ENCODE results near the gene CCNB1.
"Not testable (repeated sequence)": the region's sequence is repeated elsewhere in the genome, so short reads cannot be mapped to it uniquely, and the experiment has no call there.

Gene CCNB1

DNA sequence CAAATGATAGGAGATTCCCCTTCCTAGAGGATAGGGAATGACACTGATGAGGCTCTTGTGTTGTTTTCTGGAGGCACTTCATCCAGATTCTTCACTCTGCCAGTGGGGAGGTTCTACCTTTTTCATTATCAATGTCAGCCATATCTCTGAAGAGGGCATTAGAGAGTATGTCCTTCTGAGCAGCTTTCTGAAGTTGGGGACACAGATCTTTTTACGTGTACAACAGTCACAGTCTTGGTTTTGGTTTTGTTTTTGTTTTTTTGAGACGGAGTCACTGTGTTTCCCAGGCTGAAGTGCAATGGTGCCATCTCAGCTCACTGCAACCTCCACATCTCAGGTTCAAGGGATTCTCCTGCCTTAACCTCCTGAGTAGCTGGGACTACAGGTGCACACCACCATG is 45.1 kb downstream of the CCNB1 start:
- DNase-seq, result no peak
- Histone ChIP-seq H3K27ac (no peak overlapping the region), H3K4me3 (ENCODE audit: low read depth, low read length) (no peak overlapping the region), H3K36me3 (peaks cover 26% of the 10 kb centered on the region), H3K27me3 (ENCODE audit: insufficient read depth, low read depth, severe bottlenecking) (no peaks in the 10 kb centered on the region), H3K9me3 (ENCODE audit: severe bottlenecking) (no peaks in the 10 kb centered on the region)
- TF ChIP-seq, protein P1, sequence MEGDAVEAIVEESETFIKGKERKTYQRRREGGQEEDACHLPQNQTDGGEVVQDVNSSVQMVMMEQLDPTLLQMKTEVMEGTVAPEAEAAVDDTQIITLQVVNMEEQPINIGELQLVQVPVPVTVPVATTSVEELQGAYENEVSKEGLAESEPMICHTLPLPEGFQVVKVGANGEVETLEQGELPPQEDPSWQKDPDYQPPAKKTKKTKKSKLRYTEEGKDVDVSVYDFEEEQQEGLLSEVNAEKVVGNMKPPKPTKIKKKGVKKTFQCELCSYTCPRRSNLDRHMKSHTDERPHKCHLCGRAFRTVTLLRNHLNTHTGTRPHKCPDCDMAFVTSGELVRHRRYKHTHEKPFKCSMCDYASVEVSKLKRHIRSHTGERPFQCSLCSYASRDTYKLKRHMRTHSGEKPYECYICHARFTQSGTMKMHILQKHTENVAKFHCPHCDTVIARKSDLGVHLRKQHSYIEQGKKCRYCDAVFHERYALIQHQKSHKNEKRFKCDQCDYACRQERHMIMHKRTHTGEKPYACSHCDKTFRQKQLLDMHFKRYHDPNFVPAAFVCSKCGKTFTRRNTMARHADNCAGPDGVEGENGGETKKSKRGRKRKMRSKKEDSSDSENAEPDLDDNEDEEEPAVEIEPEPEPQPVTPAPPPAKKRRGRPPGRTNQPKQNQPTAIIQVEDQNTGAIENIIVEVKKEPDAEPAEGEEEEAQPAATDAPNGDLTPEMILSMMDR (IDR thresholded peaks at IDR 0.05; ENCODE audit: low read depth, low read length), result no peak

DNA sequence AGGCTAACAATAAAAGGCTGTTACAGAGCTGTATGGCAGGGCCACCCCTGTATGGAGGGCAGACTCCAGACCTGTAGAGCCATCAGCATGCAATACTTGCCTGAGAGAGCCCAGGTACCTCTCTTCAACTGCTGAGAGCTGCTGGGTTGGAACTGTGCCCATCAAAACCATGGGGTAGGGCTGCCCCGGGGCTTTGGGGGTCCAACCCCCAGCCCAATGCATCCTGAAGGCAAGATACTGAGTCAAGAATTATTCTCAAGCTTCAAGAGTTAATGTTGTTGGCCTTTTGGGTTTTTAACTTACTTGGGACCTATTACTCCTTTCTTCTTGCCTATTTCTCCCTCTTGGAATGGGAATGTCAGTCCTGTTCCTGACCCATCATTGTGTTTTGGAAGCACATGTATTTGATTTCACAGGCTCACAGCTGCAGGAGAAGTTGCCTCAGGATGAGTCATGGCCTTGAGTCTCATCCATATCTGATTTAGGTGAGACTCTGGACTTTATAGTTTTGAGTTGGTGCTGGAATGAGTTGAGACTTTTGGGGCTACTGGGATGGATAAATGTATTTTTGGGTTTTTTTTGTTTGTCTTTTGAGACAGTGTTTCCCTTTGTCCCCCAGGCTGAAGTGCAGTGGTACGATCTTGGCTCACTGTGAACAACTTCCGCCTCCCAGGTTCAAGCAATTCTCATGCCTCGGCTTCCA is 46.7 kb downstream of the CCNB1 start:
- Histone ChIP-seq H3K9me3 (ENCODE audit: severe bottlenecking) (no peaks in the 10 kb centered on the region), H3K4me3 (ENCODE audit: low read depth, low read length) (no peak overlapping the region), H3K27me3 (ENCODE audit: insufficient read depth, low read depth, severe bottlenecking) (no peaks in the 10 kb centered on the region), H3K27ac (no peak overlapping the region), H3K36me3 (peaks cover 18% of the 10 kb centered on the region)
- DNase-seq, result no peak
- TF ChIP-seq, protein P1 (IDR thresholded peaks at IDR 0.05; ENCODE audit: low read depth, low read length), result no peak

DNA sequence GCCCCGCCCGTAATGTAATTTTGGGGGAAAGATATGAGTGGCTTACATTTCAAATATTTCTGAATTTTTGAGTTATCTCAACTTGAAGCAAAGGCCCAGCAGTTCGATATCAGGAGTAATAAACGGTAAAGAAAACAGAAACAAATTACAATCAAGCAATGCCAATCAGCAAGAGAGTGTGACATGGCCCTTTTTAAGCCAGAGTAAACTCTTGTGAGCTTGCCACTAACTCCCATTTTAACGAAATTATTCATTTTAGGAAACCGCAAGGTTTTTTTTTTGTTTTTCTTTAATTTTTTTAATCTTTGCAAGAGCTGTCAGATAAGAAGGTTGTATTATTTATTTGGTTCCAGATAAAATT is 50.2 kb downstream of the CCNB1 start:
- Histone ChIP-seq H3K27me3 (ENCODE audit: insufficient read depth, low read depth, severe bottlenecking) (no peaks in the 10 kb centered on the region), H3K36me3 (peaks cover 3% of the 10 kb centered on the region), H3K9me3 (ENCODE audit: severe bottlenecking) (no peaks in the 10 kb centered on the region), H3K27ac (peak overlapping the region; percentile 91), H3K4me3 (ENCODE audit: low read depth, low read length) (peak overlapping the region; percentile 100)
- no peak for DNase-seq
- TF ChIP-seq, protein P1 (IDR thresholded peaks at IDR 0.05; ENCODE audit: low read depth, low read length), result no peak

DNA sequence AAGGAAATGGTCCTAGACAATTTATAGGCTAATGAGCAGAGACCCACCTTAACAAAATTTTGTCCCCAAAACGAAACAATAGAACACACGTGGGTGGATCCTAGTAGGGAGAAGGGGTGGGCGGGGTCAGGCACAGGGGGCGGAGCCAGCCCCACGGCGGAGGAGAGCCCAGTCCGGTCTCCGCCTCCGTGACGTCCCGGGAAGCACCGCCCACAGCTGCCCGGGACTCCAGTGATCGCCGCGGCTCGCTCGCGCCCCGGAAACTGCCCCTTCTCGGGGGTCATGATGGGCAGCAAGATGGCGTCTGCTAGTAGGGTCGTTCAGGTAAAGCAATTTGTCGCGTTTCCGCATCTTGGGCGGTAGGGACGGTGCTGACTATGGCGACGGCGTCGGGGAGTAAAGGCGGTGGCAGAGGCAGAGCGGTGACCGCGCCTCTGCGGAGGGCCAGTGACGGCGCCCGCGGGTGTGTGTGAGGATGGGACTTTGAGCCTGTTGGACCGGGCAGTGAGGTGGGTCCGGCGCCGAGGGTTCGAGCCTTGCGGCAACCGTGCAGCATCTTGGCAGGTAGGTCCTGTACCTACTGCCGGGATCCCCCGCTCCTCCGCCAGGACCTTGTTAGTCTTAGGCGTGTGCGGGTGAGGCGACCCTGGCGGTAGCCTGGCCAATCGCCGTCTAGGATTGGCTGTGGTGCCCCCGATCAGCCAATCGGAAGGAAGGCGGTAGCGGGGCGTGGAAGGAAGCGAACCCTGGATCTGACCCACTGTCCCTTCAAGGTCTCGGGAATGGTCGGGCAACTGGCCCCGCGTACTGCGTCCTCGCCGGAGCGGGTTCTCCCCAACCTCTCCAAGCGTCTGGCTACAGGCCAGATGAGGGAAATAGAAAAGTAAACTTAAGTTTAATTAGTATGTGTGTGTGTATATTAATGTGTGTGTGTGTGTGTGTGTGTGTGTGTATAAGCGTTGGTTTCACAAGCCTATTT is 50.9 kb downstream of the CCNB1 start:
- TF ChIP-seq, protein P1 (IDR thresholded peaks at IDR 0.05; ENCODE audit: low read depth, low read length), result 0 out of 2 replicates have a peak, but pooled peaks have one; percentile 15

DNA sequence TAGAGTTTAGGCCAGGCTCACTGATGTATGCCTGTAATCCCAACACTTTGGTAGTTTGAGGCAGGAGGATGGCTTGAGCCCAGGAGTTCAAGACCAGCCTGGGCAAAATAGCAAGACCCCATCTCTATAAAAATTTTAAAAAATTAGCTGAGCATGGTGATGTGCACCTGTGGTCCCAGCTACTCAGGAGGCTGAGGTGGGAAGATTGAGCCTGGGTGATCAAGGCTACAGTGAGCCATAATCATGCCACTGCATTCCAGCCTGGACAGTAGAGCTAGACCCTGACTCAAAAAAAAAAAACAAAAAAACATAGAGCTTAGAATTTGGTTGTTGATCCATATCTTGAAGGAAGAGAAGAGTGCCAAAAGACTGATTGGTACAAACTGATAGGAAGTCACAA is 53.0 kb downstream of the CCNB1 start:
- Histone ChIP-seq H3K9me3 (ENCODE audit: severe bottlenecking) (no peaks in the 10 kb centered on the region), H3K27me3 (ENCODE audit: insufficient read depth, low read depth, severe bottlenecking) (no peaks in the 10 kb centered on the region), H3K36me3 (peaks cover 7% of the 10 kb centered on the region), H3K4me3 (ENCODE audit: low read depth, low read length) (no peak overlapping the region), H3K27ac (no peak overlapping the region)
- TF ChIP-seq, protein P1 (IDR thresholded peaks at IDR 0.05; ENCODE audit: low read depth, low read length), result no peak
- DNase-seq, result no peak

More for the DNA sequence above, 50.9 kb downstream of the CCNB1 start:
- DNase-seq, result peak; percentile 96
- Histone ChIP-seq H3K27me3 (ENCODE audit: insufficient read depth, low read depth, severe bottlenecking) (no peaks in the 10 kb centered on the region), H3K36me3 (peaks cover 3% of the 10 kb centered on the region), H3K9me3 (ENCODE audit: severe bottlenecking) (no peaks in the 10 kb centered on the region), H3K27ac (peak overlapping the region; percentile 91), H3K4me3 (ENCODE audit: low read depth, low read length) (peak overlapping the region; percentile 100)

DNA sequence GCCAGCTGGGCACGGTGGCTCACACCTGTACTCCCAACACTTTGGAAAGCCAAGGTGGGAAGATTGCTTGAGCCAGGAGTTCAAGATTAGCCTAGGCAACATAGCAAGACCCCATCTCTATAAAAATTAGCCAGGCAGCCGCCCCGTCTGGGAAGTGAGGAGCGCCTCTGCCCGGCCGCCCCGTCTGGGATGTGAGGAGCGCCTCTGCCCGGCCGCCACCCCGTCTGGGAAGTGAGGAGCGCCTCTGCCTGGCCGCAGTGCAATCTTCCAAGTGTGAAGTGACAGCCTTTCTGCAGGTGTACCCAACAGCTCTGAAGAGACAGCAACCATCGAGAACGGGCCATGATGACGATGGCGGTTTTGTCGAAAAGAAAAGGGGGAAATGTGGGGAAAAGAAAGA is 53.4 kb downstream of the CCNB1 start:
- not testable (repeated sequence) for H3K36me3 ChIP-seq; H3K9me3 ChIP-seq (ENCODE audit: severe bottlenecking); H3K27ac ChIP-seq; H3K4me3 ChIP-seq (ENCODE audit: low read depth, low read length); H3K27me3 ChIP-seq (ENCODE audit: insufficient read depth, low read depth, severe bottlenecking); DNase-seq

DNA sequence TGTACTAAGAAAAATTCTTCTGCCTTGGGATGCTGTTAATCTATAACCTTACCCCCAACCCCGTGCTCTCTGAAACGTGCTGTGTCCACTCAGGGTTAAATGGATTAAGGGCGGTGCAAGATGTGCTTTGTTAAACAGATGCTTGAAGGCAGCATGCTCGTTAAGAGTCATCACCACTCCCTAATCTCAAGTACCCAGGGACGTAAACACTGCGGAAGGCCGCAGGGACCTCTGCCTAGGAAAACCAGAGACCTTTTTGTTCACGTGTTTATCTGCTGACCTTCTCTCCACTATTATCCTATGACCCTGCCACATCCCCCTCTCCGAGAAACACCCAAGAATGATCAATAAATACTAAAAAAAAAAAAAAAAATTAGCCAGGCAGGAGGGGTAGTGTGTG is 53.9 kb downstream of the CCNB1 start:
- H3K9me3 ChIP-seq (ENCODE audit: severe bottlenecking); H3K4me3 ChIP-seq (ENCODE audit: low read depth, low read length); H3K27ac ChIP-seq; DNase-seq; H3K36me3 ChIP-seq; H3K27me3 ChIP-seq (ENCODE audit: insufficient read depth, low read depth, severe bottlenecking): not testable (repeated sequence)
